Measurements from ENCODE around the gene HOXA13. TPM values are rescaled to one million over a fixed set of nuclear protein-coding genes. Genes with fewer than 3 reads are reported as not detected.

The HOXA13 gene
- total and polyA plus RNA-seq, 4 donors: 0.38 TPM; not detected in 3

DNA sequence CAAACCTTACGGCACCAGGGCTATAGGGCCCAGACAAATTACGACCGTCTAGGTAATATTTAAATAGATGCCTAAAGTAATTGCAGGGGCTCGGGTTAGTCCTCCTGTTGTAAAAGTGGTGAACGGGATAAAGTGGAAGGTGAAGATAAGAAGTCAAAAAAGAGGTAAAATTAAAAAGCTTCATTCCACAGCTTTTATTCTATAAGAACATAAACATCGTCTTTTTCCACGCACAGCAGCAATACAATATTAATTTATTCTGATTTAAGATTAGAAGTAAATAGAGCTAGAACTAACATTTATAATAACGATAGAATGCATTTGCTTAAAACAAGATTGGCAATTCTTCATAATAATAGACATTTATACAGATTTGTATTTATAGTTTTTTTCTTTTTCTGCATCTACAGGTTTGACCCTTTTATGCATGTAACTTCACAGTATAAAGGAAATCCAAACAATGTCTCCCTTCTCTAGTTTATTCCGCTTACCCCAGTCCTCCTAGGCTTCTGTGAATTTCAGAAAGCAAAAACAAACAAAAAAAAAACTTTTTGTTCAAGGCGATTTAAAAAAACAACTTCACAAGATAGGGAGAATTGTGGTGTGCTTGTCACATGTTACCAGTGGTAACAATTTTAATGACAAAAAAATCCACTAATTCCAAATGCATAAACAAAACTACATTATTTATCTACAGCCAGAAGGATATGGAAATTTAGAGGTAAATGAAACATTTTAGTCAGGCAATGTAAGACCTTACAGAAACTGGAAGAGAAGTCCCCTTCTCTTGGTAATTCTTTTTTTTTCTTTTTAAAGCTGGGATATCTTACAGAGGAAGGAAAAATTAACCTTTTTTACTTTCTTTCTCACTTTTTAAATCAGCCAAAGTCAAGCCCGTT lies 29.2 kb downstream of the HOXA13 start:
- Histone ChIP-seq H3K27me3 (ENCODE audit: control insufficient read depth in 1 of 2, insufficient read depth in 2 of 2, low read length in 1 of 2) (peaks cover 0 to 1% of the 10 kb centered on the region in 2 donors), H3K4me3 (ENCODE audit: low read length in 2 of 2) (no peak overlapping the region), H3K36me3 (ENCODE audit: control insufficient read depth in 1 of 2, insufficient read depth in 2 of 2, low read length in 1 of 2) (no peaks in the 10 kb centered on the region), H3K27ac (ENCODE audit: low read depth in 1 of 2, low read length in 2 of 2) (no peak overlapping the region), H3K4me1 (ENCODE audit: control insufficient read depth in 1 of 2, insufficient read depth in 2 of 2, low read length in 2 of 2) (no peaks in the 10 kb centered on the region), H3K9me3 (ENCODE audit: control insufficient read depth, low read length) (no peaks in the 10 kb centered on the region)
- ATAC-seq (ENCODE audit: low FRiP score) (no peak), DNase-seq (no peak)
- intact Hi-C loops (cut with DNase I): no loop called here
- WGBS, 2 donors: 49 to 56% methylated on average over 11 of the region's 11 CpGs

DNA sequence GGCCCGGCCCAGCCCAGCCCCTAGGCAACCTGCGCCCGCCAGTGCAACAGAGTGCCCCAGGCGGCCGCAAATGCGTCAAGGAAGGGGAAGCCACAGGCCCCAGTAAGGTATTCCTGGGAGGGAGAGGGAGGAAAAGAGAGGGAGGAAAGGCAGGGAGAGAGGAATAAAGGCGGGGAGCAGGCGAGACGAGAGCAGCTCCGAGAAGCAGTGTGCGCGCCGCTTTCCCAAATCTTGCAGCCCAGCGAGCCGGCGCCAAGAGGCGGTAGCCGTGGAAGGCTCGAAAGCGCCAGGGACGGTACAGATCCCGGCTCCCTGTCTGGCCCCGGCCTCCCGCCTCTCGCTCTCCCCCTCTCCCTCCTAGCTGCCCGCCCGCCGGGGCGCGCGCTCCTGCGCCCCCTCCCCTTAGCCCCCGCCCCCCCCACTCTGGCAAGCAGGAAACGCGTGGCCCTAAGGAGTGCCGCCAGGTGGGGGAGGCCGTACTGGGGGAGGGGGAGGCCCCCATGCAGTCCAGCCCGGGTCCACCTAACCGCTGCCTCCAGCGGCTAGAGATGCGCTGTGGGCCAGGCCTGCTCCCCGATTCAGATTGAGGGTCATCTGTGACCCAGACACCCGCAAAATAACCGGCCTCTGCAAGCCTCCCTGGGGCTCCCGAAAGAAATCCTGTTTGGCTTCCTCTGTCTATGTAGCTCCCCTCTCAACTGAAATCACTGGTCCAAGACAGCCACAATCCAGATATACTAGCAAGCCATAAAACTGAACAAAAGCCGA lies 30.0 kb downstream of the HOXA13 start:
- no peaks in the 10 kb centered on the region for H3K9me3 ChIP-seq (ENCODE audit: control insufficient read depth, low read length)
- peak; percentile 42 to 84 for DNase-seq
- intact Hi-C loops (cut with DNase I): loop anchor here in 1 of 2 donors (2.0 to 10.0 kb wide), 2 partner anchors 965 to 1313 kb away; partner anchors contain the start of genes CBX3 and HNRNPA2B1
- no peak for ATAC-seq (ENCODE audit: low FRiP score)
- H3K36me3 ChIP-seq (ENCODE audit: control insufficient read depth in 1 of 2, insufficient read depth in 2 of 2, low read length in 1 of 2): no peaks in the 10 kb centered on the region
- no peak overlapping the region for H3K27ac ChIP-seq (ENCODE audit: low read depth in 1 of 2, low read length in 2 of 2)
- H3K27me3 ChIP-seq (ENCODE audit: control insufficient read depth in 1 of 2, insufficient read depth in 2 of 2, low read length in 1 of 2): peaks cover 0 to 1% of the 10 kb centered on the region in 2 donors
- H3K4me1 ChIP-seq (ENCODE audit: control insufficient read depth in 1 of 2, insufficient read depth in 2 of 2, low read length in 2 of 2): no peaks in the 10 kb centered on the region
- no peak overlapping the region for H3K4me3 ChIP-seq (ENCODE audit: low read length in 2 of 2)
- 19% methylated on average over 28 to 46 of the region's 46 CpGs for WGBS, 2 donors

DNA sequence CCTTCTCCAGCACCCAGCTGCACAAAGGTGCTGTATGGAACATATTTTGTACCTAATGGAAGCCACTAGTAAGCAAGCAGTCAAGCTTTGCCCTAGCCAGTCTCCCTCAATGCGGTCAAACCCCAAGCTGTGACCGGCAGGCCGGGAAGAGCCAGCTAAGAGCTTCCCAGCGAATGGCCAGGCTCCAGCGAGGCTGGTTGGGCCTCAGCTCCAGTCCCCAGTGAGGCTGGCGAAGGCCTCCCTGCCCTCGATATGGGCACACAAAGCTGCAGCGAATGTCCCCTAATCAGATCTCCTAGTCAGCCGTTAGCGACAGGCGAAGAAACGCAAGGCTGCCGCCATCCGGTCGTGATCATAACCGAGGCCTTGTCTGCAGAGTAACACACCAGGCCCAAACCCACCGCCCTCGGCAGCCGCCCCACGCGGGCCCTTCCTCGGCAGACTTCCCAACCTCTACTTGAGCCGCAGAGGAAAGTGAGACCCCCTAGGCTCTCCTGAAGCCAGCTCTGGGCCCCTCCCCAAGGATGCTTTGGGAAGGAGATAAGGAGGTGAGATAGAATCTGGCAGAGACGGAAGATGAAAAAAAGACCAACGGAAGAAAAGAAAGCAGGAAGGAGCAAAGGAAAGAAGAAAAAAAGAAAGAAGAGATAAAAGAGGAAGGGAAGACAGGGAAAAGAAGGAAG lies 31.5 kb downstream of the HOXA13 start:
- ATAC-seq (ENCODE audit: low FRiP score): peak; percentile 13
- Histone ChIP-seq H3K27ac (ENCODE audit: low read depth in 1 of 2, low read length in 2 of 2) (no peak overlapping the region), H3K4me1 (ENCODE audit: control insufficient read depth in 1 of 2, insufficient read depth in 2 of 2, low read length in 2 of 2) (no peaks in the 10 kb centered on the region)

DNA sequence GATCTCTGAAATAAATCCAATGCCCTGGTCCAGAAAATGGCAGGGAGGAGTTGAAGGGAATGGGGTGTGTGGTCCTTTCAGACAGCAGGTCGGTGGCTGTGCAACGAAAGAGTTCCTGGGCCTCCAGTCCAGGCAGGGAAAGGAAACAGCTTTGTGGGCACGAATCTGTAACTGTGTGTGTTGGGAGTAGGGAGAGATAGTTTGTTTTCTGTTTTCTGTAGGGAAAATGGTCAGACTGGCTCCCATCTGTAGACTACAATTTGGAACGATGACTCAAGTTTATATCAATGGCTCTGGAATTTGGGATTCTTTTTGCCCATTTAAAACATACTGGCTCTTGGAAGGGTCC lies 32.0 kb downstream of the HOXA13 start:
- Histone ChIP-seq H3K36me3 (ENCODE audit: control insufficient read depth in 1 of 2, insufficient read depth in 2 of 2, low read length in 1 of 2) (no peaks in the 10 kb centered on the region), H3K4me1 (ENCODE audit: control insufficient read depth in 1 of 2, insufficient read depth in 2 of 2, low read length in 2 of 2) (no peaks in the 10 kb centered on the region), H3K27ac (ENCODE audit: low read depth in 1 of 2, low read length in 2 of 2) (no peak overlapping the region), H3K4me3 (ENCODE audit: low read length in 2 of 2) (no peak overlapping the region), H3K9me3 (ENCODE audit: control insufficient read depth, low read length) (no peaks in the 10 kb centered on the region), H3K27me3 (ENCODE audit: control insufficient read depth in 1 of 2, insufficient read depth in 2 of 2, low read length in 1 of 2) (peaks cover 0 to 1% of the 10 kb centered on the region in 2 donors)
- ATAC-seq (ENCODE audit: low FRiP score) (no peak), DNase-seq (peak; percentile 8 to 50)
- intact Hi-C loops (cut with DNase I): loop anchor here in 1 of 2 donors (2.0 to 10.0 kb wide), 2 partner anchors 963 to 1311 kb away; partner anchors contain the start of genes CBX3 and HNRNPA2B1
- 76 to 91% methylated on average over 4 of the region's 4 CpGs for WGBS, 2 donors

More for the DNA sequence above, 31.5 kb downstream of the HOXA13 start:
- intact Hi-C loops (cut with DNase I): loop anchor here in 1 of 2 donors (2.0 to 10.0 kb wide), 2 partner anchors 964 to 1312 kb away; partner anchors contain the start of genes CBX3 and HNRNPA2B1
- WGBS, 2 donors: 80 to 84% methylated on average over 25 of the region's 25 CpGs
- DNase-seq: peak; percentile 45 to 90
- Histone ChIP-seq H3K36me3 (ENCODE audit: control insufficient read depth in 1 of 2, insufficient read depth in 2 of 2, low read length in 1 of 2) (no peaks in the 10 kb centered on the region), H3K27me3 (ENCODE audit: control insufficient read depth in 1 of 2, insufficient read depth in 2 of 2, low read length in 1 of 2) (peaks cover 0 to 1% of the 10 kb centered on the region in 2 donors), H3K4me3 (ENCODE audit: low read length in 2 of 2) (no peak overlapping the region), H3K9me3 (ENCODE audit: control insufficient read depth, low read length) (no peaks in the 10 kb centered on the region)

DNA sequence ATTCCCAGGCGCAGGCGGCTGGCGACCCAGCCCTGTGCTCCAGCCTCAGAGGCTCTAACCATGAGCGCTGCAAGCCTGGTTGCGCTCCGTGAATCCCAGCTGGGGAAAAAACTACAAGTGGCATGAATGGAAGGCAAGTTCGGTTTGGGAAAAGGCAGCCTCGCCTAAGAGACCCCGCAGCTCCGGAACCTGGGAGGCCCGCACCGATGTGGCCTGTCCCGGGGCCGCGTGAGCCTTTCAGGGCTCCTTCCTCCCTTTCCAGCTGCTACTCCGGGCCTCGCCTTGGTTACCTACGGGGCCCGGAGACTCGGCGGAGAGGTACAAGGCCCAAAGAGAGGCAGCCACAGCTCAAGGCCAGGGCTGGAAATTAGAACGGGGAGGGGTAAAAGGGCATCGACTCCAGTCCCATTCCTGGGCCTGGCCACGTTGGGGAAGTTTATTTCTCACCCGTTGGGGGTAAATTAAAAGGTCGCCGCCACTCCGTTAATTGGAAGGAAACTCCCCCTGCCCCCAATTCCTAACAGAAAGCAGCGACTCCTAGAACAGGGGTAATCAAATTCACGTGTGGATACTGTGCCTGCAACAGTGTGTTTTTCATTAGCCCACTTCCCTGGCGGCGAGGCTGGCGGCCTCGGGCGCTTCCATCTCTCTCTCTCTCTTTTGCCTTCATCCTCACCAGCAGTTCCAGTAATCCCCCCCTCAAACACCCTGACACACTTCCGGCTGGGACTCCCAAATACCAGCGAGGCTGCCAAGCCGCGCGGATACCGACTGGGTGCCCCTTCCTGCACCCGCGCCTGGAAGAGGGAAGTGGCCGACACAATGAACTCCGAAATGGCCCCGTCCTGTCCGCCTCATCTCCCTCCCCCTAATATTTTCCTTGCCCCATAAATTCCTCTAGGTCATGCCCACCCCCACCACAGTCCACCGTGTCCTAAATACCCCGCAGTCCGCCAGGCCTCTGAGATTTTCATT lies 33.1 kb downstream of the HOXA13 start:
- peak; percentile 47 to 86 for DNase-seq
- no peak overlapping the region for H3K27ac ChIP-seq (ENCODE audit: low read depth in 1 of 2, low read length in 2 of 2)
- intact Hi-C loops (cut with DNase I): loop anchor here in 1 of 2 donors (10.0 kb wide), 1 partner anchor 962 kb away; the partner anchor contains the start of genes CBX3 and HNRNPA2B1
- no peaks in the 10 kb centered on the region for H3K36me3 ChIP-seq (ENCODE audit: control insufficient read depth in 1 of 2, insufficient read depth in 2 of 2, low read length in 1 of 2)
- no peak for ATAC-seq (ENCODE audit: low FRiP score)
- no peaks in the 10 kb centered on the region for H3K9me3 ChIP-seq (ENCODE audit: control insufficient read depth, low read length)
- WGBS, 2 donors: 44 to 55% methylated on average over 49 to 50 of the region's 50 CpGs
- H3K4me3 ChIP-seq (ENCODE audit: low read length in 2 of 2): no peak overlapping the region
- H3K27me3 ChIP-seq (ENCODE audit: control insufficient read depth in 1 of 2, insufficient read depth in 2 of 2, low read length in 1 of 2): no peaks in the 10 kb centered on the region
- no peaks in the 10 kb centered on the region for H3K4me1 ChIP-seq (ENCODE audit: control insufficient read depth in 1 of 2, insufficient read depth in 2 of 2, low read length in 2 of 2)

DNA sequence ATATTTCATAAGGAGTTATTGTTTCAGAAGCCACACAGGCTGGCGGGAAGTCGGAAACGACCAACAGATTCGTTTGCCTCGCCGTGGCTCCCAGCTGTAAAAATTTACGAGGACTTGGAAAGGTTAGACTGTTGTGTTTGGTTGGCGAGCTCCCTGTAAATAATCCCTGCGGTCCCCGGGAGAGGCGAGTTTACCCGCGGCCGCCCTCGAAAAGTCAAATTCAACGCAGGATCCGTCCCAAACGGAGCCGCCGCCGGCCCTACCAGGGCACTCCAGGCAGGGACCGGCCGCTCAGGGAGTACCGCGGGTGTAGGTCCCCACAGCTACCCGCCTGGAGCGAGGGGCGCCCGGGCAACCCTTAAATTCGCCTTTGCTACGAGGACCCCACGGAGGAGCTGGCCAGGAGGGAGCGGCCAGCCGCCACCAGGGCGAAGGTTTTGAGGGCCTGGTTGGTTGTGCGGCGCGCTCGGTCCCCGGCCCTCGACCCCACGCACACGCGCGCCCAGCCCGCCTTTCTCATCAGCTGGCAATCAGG lies 33.8 kb downstream of the HOXA13 start:
- Histone ChIP-seq H3K4me3 (ENCODE audit: low read length in 2 of 2) (no peak overlapping the region), H3K9me3 (ENCODE audit: control insufficient read depth, low read length) (no peaks in the 10 kb centered on the region), H3K4me1 (ENCODE audit: control insufficient read depth in 1 of 2, insufficient read depth in 2 of 2, low read length in 2 of 2) (no peaks in the 10 kb centered on the region), H3K27ac (ENCODE audit: low read depth in 1 of 2, low read length in 2 of 2) (no peak overlapping the region), H3K36me3 (ENCODE audit: control insufficient read depth in 1 of 2, insufficient read depth in 2 of 2, low read length in 1 of 2) (no peaks in the 10 kb centered on the region), H3K27me3 (ENCODE audit: control insufficient read depth in 1 of 2, insufficient read depth in 2 of 2, low read length in 1 of 2) (no peaks in the 10 kb centered on the region)
- peak; percentile 44 to 78 for DNase-seq
- intact Hi-C loops (cut with DNase I): loop anchor here in 1 of 2 donors (10.0 kb wide), 1 partner anchor 961 kb away; the partner anchor contains the start of genes CBX3 and HNRNPA2B1
- ATAC-seq (ENCODE audit: low FRiP score): peak; percentile 1
- 17 to 19% methylated on average over 41 to 46 of the region's 46 CpGs for WGBS, 2 donors

DNA sequence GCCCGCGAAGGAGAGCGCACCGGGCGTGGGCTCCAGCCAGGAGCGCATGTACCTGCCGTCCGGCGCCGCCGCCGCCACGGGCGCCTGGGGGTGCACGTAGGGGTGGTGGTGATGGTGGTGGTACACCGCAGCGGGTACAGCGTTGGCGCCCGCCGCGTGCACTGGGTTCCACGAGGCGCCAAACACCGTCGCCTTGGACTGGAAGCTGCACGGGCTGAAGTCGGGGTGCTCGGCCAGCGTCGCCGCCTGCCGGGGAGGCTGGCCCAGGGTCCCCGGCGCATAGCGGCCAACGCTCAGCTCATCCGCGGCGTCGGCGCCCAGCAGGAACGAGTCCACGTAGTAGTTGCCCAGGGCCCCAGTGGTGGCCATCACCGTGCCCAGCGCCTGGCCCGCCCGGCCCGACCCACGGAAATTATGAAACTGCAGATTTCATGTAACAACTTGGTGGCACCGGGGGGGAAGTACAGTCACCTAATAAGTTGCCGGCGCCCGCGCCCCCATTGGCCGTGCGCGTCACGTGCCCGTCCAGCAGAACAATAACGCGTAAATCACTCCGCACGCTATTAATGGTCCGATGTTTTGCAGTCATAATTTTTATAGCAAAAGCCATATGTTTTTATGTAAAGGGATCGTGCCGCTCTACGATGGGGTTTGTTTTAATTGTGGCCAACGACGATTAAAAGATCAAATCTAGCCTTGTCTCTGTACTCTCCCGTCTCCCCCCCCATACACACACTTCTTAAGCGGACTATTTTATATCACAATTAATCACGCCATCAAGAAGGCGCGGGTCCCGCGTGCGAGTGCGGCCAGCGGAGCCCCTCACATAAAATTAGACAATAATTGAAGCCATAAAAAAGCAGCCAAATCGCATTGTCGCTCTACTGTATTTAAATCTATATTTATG lies 34.5 kb downstream of the HOXA13 start, which contains the start of gene HOXA9:
Gene HOXA9 (minus strand): TSS at position 449 of the 907 bp plus-strand sequence. CDS start 80 bp downstream, at position 369.
- ATAC-seq (ENCODE audit: low FRiP score) (peak; percentile 79), DNase-seq (peak; percentile 75 to 96)
- no peaks in the 10 kb centered on the region for H3K4me1 ChIP-seq (ENCODE audit: control insufficient read depth in 1 of 2, insufficient read depth in 2 of 2, low read length in 2 of 2)
- no peaks in the 10 kb centered on the region for H3K9me3 ChIP-seq (ENCODE audit: control insufficient read depth, low read length)
- H3K4me3 ChIP-seq (ENCODE audit: low read length in 2 of 2): no peak within 1 kb of the TSS
- intact Hi-C loops (cut with DNase I): loop anchor here in 1 of 2 donors (10.0 kb wide), 1 partner anchor 961 kb away; the partner anchor contains the start of genes CBX3 and HNRNPA2B1
- 7 to 9% methylated on average over 81 to 82 of the region's 82 CpGs for WGBS, 2 donors
- no peaks in the 10 kb centered on the region for H3K36me3 ChIP-seq (ENCODE audit: control insufficient read depth in 1 of 2, insufficient read depth in 2 of 2, low read length in 1 of 2)
- no peaks in the 10 kb centered on the region for H3K27me3 ChIP-seq (ENCODE audit: control insufficient read depth in 1 of 2, insufficient read depth in 2 of 2, low read length in 1 of 2)
- H3K27ac ChIP-seq (ENCODE audit: low read depth in 1 of 2, low read length in 2 of 2): no peak within 1 kb of the TSS

Data from aorta (tissue), 5 donors.